ENCODE measurements around the gene TEAD3. TPM values are rescaled to one million over a fixed set of nuclear protein-coding genes. Genes with fewer than 3 reads are reported as not detected.
"Not testable (repeated sequence)": the region's sequence is repeated elsewhere in the genome, so short reads cannot be mapped to it uniquely, and the experiment has no call there.

TEAD3 gene
- total and polyA plus RNA-seq, 8 donors, result 3.0 to 10.0 (median 5.6) TPM

- ATAC-seq (no peak), FAIRE-seq (no peak)
- intact Hi-C loops (cut with DNase I), result no loop called here
Observed at GRCh38 chr6:35441642-35442041, 55.2 kb downstream of the TEAD3 start.

DNA sequence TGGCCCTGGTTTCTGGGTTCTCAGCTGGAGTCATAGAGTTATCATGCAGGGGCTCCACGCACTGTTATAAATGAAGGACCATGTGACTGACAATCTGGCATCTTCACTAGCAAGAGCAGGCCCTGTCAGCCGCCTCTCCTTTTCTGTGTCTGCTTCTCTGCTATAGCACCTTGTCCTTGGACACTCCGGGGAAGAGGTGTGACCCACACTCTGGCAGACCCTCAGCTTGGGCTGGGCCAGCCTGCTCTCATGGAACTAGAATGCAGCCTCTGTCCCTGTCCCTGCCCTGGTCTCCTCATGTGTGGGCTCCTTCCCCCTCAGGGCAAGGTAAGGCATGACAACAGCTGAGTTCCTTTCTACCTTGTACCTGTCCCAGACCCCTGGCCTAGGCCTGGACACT is 55.7 kb downstream of the TEAD3 start:
- Histone ChIP-seq H3K4me3 (no peak overlapping the region), H3K36me3 (no peaks in the 10 kb centered on the region), H3K27ac (no peak overlapping the region), H3K4me1 (no peaks in the 10 kb centered on the region), H3K27me3 (no peaks in the 10 kb centered on the region), H3K9me3 (no peaks in the 10 kb centered on the region)
- ATAC-seq (no peak), FAIRE-seq (no peak), DNase-seq (peak in 1 of 6 donors; percentile 18)
- intact Hi-C loops (cut with DNase I), result no loop called here
- TF ChIP-seq CTCF (IDR thresholded peaks at IDR 0.05), result no peak
- 73 to 81% methylated on average over 3 of the region's 3 CpGs for WGBS, 2 donors

More at GRCh38 chr6:35441642-35442041, 55.2 kb downstream of the TEAD3 start:
- Histone ChIP-seq H3K27ac (no peak overlapping the region), H3K27me3 (no peaks in the 10 kb centered on the region), H3K4me3 (no peak overlapping the region), H3K9me3 (no peaks in the 10 kb centered on the region), H3K36me3 (no peaks in the 10 kb centered on the region), H3K4me1 (no peaks in the 10 kb centered on the region)
- 87 to 90% methylated on average over 4 of the region's 4 CpGs for WGBS, 2 donors
- DNase-seq, result no peak
- TF ChIP-seq CTCF (IDR thresholded peaks at IDR 0.05), result no peak

- FAIRE-seq, result no peak
- WGBS, 2 donors, result 46 to 56% methylated on average over 3 of the region's 3 CpGs
- TF ChIP-seq CTCF (IDR thresholded peaks at IDR 0.05), result no peak
- Histone ChIP-seq H3K36me3 (no peaks in the 10 kb centered on the region), H3K27ac (no peak overlapping the region), H3K4me3 (no peak overlapping the region), H3K4me1 (no peaks in the 10 kb centered on the region), H3K9me3 (no peaks in the 10 kb centered on the region), H3K27me3 (no peaks in the 10 kb centered on the region)
- intact Hi-C loops (cut with DNase I), result no loop called here
- no peak for DNase-seq
- no peak for ATAC-seq
Observed at GRCh38 chr6:35439308-35439707, 57.6 kb downstream of the TEAD3 start.

DNA sequence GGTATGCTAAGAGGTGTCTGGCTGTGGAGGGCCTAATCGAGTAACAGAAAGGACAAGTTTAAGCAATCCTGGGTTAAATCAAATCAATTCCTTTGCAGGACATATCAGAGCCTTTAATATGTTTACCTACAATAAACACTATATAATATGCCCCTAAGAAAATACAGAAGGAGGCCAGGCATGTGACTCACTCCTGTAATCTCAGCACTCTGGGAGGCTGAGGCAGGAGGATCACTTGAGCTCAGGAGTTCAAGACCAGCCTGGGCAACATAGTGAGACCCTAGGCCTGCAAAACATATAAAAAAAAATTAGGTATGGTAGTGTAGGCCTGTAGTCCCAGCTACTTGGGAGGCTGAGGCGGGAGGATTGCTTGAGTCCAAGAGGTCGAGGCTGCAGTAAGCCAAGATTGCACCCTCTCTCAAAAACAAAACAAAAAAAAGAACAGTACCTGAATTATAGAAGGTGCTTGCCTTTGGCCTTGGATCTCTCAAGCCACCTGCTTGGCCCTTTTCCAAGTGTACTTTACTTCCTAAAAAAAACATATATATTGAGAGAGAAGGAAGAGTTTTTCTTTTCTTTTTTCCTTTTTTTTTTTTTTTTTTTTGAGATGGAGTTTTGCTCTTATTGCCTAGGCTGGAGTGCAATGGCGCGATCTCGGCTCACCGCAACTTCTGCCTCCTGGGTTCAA is 58.4 kb downstream of the TEAD3 start:
- H3K4me1 ChIP-seq; H3K27ac ChIP-seq; H3K9me3 ChIP-seq; H3K27me3 ChIP-seq; ATAC-seq; FAIRE-seq; intact Hi-C loops (cut with DNase I); H3K4me3 ChIP-seq; H3K36me3 ChIP-seq: not testable (repeated sequence)
- DNase-seq, result peak in 1 of 6 donors; percentile 1
- WGBS, 2 donors, result 90 to 94% methylated on average over 7 of the region's 7 CpGs

- no peak for FAIRE-seq
- H3K9me3 ChIP-seq, result no peaks in the 10 kb centered on the region
- H3K4me1 ChIP-seq, result no peaks in the 10 kb centered on the region
- ATAC-seq, result no peak
- no peak overlapping the region for H3K4me3 ChIP-seq
- 85 to 86% methylated on average over 8 of the region's 8 CpGs for WGBS, 2 donors
- no peaks in the 10 kb centered on the region for H3K27me3 ChIP-seq
- no peak for TF ChIP-seq CTCF (IDR thresholded peaks at IDR 0.05)
- no peak overlapping the region for H3K27ac ChIP-seq
- H3K36me3 ChIP-seq, result no peaks in the 10 kb centered on the region
- DNase-seq, result peak in 1 of 6 donors; percentile 38
- intact Hi-C loops (cut with DNase I), result no loop called here
Observed at GRCh38 chr6:35436071-35436857, 60.6 kb downstream of the TEAD3 start.
